ENCODE measurements around the gene CBLC. TPM values are rescaled to one million over a fixed set of nuclear protein-coding genes. Genes with fewer than 3 reads are reported as not detected.
A peak's percentile ranks its signal among the peaks of the same experiment; 100 is the strongest.

Gene CBLC, protein sequence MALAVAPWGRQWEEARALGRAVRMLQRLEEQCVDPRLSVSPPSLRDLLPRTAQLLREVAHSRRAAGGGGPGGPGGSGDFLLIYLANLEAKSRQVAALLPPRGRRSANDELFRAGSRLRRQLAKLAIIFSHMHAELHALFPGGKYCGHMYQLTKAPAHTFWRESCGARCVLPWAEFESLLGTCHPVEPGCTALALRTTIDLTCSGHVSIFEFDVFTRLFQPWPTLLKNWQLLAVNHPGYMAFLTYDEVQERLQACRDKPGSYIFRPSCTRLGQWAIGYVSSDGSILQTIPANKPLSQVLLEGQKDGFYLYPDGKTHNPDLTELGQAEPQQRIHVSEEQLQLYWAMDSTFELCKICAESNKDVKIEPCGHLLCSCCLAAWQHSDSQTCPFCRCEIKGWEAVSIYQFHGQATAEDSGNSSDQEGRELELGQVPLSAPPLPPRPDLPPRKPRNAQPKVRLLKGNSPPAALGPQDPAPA
- total RNA-seq = not detected in 3 replicates
- long read RNA-seq = 0 reads

DNA sequence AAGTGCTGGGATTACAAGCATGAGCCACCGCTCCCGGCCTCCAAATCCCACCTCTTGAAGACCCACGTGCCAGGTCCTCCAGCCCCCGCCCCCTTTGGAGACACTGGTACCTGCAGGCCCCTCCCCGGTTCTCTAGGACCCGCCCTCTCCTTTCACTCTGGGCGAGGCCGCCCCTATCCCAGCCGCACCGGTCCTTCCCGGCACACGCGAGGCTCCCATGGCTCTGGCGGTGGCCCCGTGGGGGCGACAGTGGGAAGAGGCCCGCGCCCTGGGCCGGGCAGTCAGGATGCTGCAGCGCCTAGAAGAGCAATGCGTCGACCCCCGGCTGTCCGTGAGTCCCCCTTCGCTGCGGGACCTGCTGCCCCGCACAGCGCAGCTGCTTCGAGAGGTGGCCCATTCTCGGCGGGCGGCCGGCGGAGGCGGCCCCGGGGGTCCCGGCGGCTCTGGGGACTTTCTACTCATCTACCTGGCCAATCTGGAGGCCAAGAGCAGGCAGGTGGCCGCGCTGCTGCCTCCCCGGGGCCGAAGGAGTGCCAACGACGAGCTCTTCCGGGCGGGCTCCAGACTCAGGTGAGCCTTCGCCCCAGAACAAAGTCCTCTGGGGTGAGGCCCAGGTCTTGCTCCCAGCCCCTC is at the start of gene CBLC:
Gene CBLC (plus strand): TSS at position 176 of the 633 bp plus-strand sequence. CDS start 42 bp downstream, at position 218.
- no peaks in the 10 kb centered on the region for H3K27me3 Mint-ChIP-seq (ENCODE audit: low read depth)
- H3K9me3 Mint-ChIP-seq (ENCODE audit: low read depth) = no peaks in the 10 kb centered on the region
- DNase-seq (ENCODE audit: low spot score) = no peak
- no peak within 1 kb of the TSS for H3K4me3 Mint-ChIP-seq (ENCODE audit: unreplicated experiment)
- TF ChIP-seq, protein P1, sequence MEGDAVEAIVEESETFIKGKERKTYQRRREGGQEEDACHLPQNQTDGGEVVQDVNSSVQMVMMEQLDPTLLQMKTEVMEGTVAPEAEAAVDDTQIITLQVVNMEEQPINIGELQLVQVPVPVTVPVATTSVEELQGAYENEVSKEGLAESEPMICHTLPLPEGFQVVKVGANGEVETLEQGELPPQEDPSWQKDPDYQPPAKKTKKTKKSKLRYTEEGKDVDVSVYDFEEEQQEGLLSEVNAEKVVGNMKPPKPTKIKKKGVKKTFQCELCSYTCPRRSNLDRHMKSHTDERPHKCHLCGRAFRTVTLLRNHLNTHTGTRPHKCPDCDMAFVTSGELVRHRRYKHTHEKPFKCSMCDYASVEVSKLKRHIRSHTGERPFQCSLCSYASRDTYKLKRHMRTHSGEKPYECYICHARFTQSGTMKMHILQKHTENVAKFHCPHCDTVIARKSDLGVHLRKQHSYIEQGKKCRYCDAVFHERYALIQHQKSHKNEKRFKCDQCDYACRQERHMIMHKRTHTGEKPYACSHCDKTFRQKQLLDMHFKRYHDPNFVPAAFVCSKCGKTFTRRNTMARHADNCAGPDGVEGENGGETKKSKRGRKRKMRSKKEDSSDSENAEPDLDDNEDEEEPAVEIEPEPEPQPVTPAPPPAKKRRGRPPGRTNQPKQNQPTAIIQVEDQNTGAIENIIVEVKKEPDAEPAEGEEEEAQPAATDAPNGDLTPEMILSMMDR (IDR thresholded peaks at IDR 0.05) = peak; percentile 20
- no peaks in the 10 kb centered on the region for H3K36me3 Mint-ChIP-seq (ENCODE audit: low read depth)
- peaks cover 4% of the 10 kb centered on the region for H3K4me1 Mint-ChIP-seq (ENCODE audit: low read depth)
- no peak within 1 kb of the TSS for H3K27ac Mint-ChIP-seq (ENCODE audit: unreplicated experiment)

DNA sequence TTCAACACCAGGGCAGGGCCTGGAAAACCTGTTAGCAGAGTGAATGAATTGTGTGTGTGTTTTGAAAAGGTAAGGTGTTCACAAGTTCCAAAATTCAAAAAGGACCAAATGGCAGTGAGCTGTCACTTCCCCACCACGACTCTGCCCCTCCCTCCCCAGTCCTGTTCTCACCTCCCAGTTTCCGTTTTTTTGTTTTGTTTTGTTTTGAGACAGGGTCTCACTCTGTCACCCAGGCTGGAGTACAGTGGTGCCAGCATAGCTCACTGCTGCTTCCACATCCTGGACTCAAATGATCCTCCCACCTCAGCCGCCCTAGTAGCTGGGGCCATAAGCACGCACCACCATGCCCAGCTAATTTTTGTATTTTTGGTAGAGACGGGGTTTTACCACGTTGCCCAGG is 49.5 kb upstream of the CBLC start:
- Mint-ChIP-seq H3K4me1 (ENCODE audit: low read depth) (peaks cover 19% of the 10 kb centered on the region), H3K9me3 (ENCODE audit: low read depth) (no peaks in the 10 kb centered on the region), H3K27ac (ENCODE audit: unreplicated experiment) (no peak overlapping the region), H3K27me3 (ENCODE audit: low read depth) (no peaks in the 10 kb centered on the region), H3K4me3 (ENCODE audit: unreplicated experiment) (no peak overlapping the region), H3K36me3 (ENCODE audit: low read depth) (no peaks in the 10 kb centered on the region)
- no peak for DNase-seq (ENCODE audit: low spot score)
- TF ChIP-seq, protein P1 (IDR thresholded peaks at IDR 0.05) = no peak

DNA sequence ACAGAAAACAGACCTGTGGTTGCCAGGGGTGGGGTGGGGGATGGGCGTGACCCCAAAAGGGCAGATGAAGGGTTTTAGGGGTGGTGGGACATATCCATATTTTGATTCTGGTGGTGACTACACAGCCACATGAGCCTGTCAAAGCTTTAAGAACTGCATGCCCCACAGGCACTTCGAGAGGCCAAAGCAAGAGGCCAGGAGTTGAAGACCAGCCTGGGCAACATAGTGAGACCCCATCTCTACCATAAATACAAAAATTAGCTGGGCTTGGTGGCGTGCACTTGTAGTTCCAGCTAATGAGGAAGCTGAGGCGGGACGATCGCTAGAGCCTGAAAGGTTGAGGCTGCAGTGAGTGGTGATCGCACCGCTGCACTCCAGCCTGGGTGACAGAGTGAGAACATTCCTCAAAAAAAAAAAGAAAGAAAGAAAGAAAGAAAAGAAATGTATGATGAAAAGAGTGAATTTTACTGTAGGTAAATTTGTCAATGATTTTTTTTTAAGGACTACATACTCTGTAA is 48.1 kb upstream of the CBLC start:
- Mint-ChIP-seq H3K9me3 (ENCODE audit: low read depth) (no peaks in the 10 kb centered on the region), H3K4me1 (ENCODE audit: low read depth) (peaks cover 12% of the 10 kb centered on the region), H3K4me3 (ENCODE audit: unreplicated experiment) (no peak overlapping the region), H3K27me3 (ENCODE audit: low read depth) (no peaks in the 10 kb centered on the region), H3K36me3 (ENCODE audit: low read depth) (no peaks in the 10 kb centered on the region), H3K27ac (ENCODE audit: unreplicated experiment) (no peak overlapping the region)
- DNase-seq (ENCODE audit: low spot score) = no peak
- TF ChIP-seq, protein P1 (IDR thresholded peaks at IDR 0.05) = no peak

DNA sequence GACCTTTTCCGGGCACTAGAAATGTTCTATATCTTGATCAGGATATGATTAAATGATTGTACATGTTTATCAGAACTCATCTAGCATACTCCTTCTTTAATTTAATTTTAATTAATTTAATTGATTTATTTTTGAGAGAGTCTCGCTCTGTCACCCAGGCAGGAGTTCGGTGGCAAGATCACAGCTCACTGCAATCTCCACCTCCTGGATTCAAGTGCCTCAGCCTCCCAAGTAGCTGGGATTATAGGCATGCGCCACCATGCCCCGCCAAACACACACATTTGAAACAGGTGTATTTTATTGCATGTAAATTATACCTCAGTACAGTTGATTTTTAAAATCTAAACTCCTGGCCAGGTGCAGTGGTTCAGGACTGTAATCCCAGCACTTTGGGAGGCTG is 46.6 kb upstream of the CBLC start:
- no peaks in the 10 kb centered on the region for H3K36me3 Mint-ChIP-seq (ENCODE audit: low read depth)
- no peaks in the 10 kb centered on the region for H3K9me3 Mint-ChIP-seq (ENCODE audit: low read depth)
- no peak overlapping the region for H3K4me3 Mint-ChIP-seq (ENCODE audit: unreplicated experiment)
- H3K4me1 Mint-ChIP-seq (ENCODE audit: low read depth) = no peaks in the 10 kb centered on the region
- TF ChIP-seq, protein P1 (IDR thresholded peaks at IDR 0.05) = no peak
- H3K27me3 Mint-ChIP-seq (ENCODE audit: low read depth) = no peaks in the 10 kb centered on the region
- DNase-seq (ENCODE audit: low spot score) = no peak
- H3K27ac Mint-ChIP-seq (ENCODE audit: unreplicated experiment) = no peak overlapping the region

DNA sequence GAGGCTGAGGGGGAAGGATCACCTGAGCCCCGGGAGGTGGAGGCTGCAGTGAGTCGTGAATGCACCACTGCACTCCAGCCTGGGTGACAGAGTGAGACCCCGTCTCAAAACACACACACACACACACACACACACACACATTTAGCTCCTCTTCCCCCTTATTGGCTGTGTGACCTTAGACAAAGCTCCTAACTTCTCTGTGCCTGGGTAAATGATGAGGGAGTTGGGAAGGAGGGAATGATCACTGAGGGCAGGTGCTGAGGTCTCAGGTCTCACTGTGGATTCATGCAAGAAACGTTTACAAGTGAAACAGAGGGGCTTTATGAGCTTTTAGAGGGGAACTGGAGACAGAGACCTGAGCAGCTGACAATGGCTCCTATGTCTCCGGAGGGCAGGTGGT is 46.1 kb upstream of the CBLC start:
- Mint-ChIP-seq H3K27me3 (ENCODE audit: low read depth) (no peaks in the 10 kb centered on the region), H3K36me3 (ENCODE audit: low read depth) (no peaks in the 10 kb centered on the region), H3K9me3 (ENCODE audit: low read depth) (no peaks in the 10 kb centered on the region), H3K4me3 (ENCODE audit: unreplicated experiment) (no peak overlapping the region), H3K4me1 (ENCODE audit: low read depth) (no peaks in the 10 kb centered on the region), H3K27ac (ENCODE audit: unreplicated experiment) (no peak overlapping the region)
- DNase-seq (ENCODE audit: low spot score) = no peak
- TF ChIP-seq, protein P1 (IDR thresholded peaks at IDR 0.05) = no peak
